ENCODE results near the gene FER1L5.

Gene FER1L5

DNA sequence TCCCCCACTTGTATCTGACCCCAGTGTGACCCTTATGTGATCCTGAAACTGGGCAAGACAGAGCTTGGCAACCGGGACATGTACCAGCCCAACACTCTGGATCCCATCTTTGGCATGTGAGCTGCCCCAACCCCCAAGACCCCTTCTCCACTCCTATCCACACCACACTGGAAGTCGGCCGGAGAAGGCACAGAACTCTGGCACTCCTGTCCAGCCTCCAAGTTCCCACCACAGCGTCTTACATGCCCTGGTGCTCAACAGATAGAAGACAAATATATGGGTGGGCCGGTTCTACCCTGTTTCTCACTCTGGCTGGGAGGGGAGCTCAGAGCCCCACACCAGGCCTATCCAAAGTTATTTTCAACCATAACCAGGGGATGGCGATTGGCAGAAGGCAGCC is 56.5 kb downstream of the FER1L5 start:
- ChIA-PET POLR2A (interaction anchor here (0.6 kb wide), 1 partner anchor 62 kb away, joined by 3 read pairs; no protein-coding TSS in a partner anchor), CTCF (no interaction called here)
- DNase-seq (ENCODE audit: extremely low spot score): no peak
- TF ChIP-seq FOXA1 (IDR thresholded peaks at IDR 0.05) (no peak), ELF4 (IDR thresholded peaks at IDR 0.05) (no peak), BHLHE40 (IDR thresholded peaks at IDR 0.05; ENCODE audit: borderline replicate concordance) (no peak), ARNT (IDR thresholded peaks at IDR 0.05) (no peak), ZNF384 (IDR thresholded peaks at IDR 0.05) (no peak), LEF1 (IDR thresholded peaks at IDR 0.05; ENCODE audit: borderline replicate concordance) (no peak), TARDBP (IDR thresholded peaks at IDR 0.05) (no peak), CTBP1 (IDR thresholded peaks at IDR 0.05; ENCODE audit: borderline replicate concordance) (no peak), SUZ12 (IDR thresholded peaks at IDR 0.05) (no peak), L3MBTL2 (conservative IDR thresholded peaks at IDR 0.05) (no peak), SP1 (IDR thresholded peaks at IDR 0.05) (no peak), FOXK2 (IDR thresholded peaks at IDR 0.05) (no peak), FOXM1 (IDR thresholded peaks at IDR 0.05; ENCODE audit: borderline replicate concordance) (no peak), NFRKB (IDR thresholded peaks at IDR 0.05) (no peak), HDGF (IDR thresholded peaks at IDR 0.05; ENCODE audit: borderline replicate concordance) (no peak)
- TF ChIP-seq, protein P1, sequence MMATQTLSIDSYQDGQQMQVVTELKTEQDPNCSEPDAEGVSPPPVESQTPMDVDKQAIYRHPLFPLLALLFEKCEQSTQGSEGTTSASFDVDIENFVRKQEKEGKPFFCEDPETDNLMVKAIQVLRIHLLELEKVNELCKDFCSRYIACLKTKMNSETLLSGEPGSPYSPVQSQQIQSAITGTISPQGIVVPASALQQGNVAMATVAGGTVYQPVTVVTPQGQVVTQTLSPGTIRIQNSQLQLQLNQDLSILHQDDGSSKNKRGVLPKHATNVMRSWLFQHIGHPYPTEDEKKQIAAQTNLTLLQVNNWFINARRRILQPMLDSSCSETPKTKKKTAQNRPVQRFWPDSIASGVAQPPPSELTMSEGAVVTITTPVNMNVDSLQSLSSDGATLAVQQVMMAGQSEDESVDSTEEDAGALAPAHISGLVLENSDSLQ (IDR thresholded peaks at IDR 0.05): no peak

- CTCF ChIA-PET: no interaction called here
- POLR2A ChIA-PET: no interaction called here
- DNase-seq (ENCODE audit: extremely low spot score): no peak
- TF ChIP-seq SP1 (IDR thresholded peaks at IDR 0.05) (no peak), NFRKB (IDR thresholded peaks at IDR 0.05) (no peak), SUZ12 (IDR thresholded peaks at IDR 0.05) (no peak), ARNT (IDR thresholded peaks at IDR 0.05) (no peak), L3MBTL2 (conservative IDR thresholded peaks at IDR 0.05) (no peak), LEF1 (IDR thresholded peaks at IDR 0.05; ENCODE audit: borderline replicate concordance) (no peak), BHLHE40 (IDR thresholded peaks at IDR 0.05; ENCODE audit: borderline replicate concordance) (no peak), FOXM1 (IDR thresholded peaks at IDR 0.05; ENCODE audit: borderline replicate concordance) (no peak), CTBP1 (IDR thresholded peaks at IDR 0.05; ENCODE audit: borderline replicate concordance) (no peak), TARDBP (IDR thresholded peaks at IDR 0.05) (no peak), ZNF384 (IDR thresholded peaks at IDR 0.05) (no peak), ELF4 (IDR thresholded peaks at IDR 0.05) (no peak)
Measured at GRCh38 chr2:96699621-96700020, 57.1 kb downstream of the FER1L5 start.

DNA sequence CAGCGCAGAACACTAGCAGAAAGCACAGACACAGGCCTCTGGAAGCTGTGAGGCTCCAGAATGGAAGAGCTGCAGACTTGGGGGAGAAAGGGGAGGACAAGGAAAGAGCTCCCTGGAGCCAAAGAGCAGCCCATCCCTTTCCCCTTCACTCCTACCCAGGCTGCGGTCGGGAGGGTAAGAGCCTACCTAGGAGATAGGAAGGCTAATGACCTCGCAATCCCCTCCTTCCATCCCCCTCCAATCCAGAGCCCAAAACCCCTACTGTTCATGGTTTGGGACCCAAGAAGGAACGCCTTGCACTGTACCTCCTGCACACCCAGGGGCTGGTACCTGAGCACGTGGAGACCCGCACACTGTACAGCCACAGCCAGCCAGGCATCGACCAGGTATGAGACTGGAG is 57.5 kb downstream of the FER1L5 start:
- CTCF ChIA-PET: no interaction called here
- no peak for TF ChIP-seq HDGF (IDR thresholded peaks at IDR 0.05; ENCODE audit: borderline replicate concordance)
- no peak for TF ChIP-seq BHLHE40 (IDR thresholded peaks at IDR 0.05; ENCODE audit: borderline replicate concordance)
- no peak for TF ChIP-seq SUZ12 (IDR thresholded peaks at IDR 0.05)
- no peak for TF ChIP-seq L3MBTL2 (conservative IDR thresholded peaks at IDR 0.05)
- no peak for TF ChIP-seq SP1 (IDR thresholded peaks at IDR 0.05)
- no peak for TF ChIP-seq FOXM1 (IDR thresholded peaks at IDR 0.05; ENCODE audit: borderline replicate concordance)
- no peak for TF ChIP-seq TARDBP (IDR thresholded peaks at IDR 0.05)
- no peak for TF ChIP-seq LEF1 (IDR thresholded peaks at IDR 0.05; ENCODE audit: borderline replicate concordance)
- no peak for TF ChIP-seq ARNT (IDR thresholded peaks at IDR 0.05)
- TF ChIP-seq CTBP1 (IDR thresholded peaks at IDR 0.05; ENCODE audit: borderline replicate concordance): no peak
- TF ChIP-seq ELF4 (IDR thresholded peaks at IDR 0.05): no peak
- no peak for TF ChIP-seq FOXK2 (IDR thresholded peaks at IDR 0.05)
- no peak for TF ChIP-seq FOXA1 (IDR thresholded peaks at IDR 0.05)
- no peak for TF ChIP-seq ZNF384 (IDR thresholded peaks at IDR 0.05)
- no peak for TF ChIP-seq NFRKB (IDR thresholded peaks at IDR 0.05)
- TF ChIP-seq, protein P1 (IDR thresholded peaks at IDR 0.05): no peak
- no peak for DNase-seq (ENCODE audit: extremely low spot score)
- POLR2A ChIA-PET: no interaction called here

DNA sequence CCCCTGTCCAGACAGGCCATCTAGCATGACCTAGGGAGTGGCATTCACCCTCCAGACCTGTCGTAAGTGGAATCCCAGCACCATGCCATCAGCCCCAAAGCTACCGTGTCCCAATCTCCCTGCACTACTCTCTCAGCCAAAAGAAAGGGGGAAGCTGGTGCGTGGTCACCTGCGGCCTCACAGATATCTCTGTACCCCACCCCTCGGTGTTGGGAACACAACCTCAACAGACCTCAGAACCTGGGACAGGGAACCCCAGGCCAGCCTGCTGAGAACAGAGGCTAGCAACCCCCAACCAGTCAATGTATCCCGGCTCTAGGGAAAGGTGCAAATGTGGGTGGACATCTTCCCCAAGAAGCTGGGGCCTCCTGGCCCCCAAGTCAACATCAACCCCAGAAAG is 59.1 kb downstream of the FER1L5 start:
- CTCF ChIA-PET: no interaction called here
- DNase-seq (ENCODE audit: extremely low spot score): no peak
- POLR2A ChIA-PET: interaction anchor here (0.9 kb wide), 1 partner anchor 36 kb away, joined by 3 read pairs; no protein-coding TSS in a partner anchor

DNA sequence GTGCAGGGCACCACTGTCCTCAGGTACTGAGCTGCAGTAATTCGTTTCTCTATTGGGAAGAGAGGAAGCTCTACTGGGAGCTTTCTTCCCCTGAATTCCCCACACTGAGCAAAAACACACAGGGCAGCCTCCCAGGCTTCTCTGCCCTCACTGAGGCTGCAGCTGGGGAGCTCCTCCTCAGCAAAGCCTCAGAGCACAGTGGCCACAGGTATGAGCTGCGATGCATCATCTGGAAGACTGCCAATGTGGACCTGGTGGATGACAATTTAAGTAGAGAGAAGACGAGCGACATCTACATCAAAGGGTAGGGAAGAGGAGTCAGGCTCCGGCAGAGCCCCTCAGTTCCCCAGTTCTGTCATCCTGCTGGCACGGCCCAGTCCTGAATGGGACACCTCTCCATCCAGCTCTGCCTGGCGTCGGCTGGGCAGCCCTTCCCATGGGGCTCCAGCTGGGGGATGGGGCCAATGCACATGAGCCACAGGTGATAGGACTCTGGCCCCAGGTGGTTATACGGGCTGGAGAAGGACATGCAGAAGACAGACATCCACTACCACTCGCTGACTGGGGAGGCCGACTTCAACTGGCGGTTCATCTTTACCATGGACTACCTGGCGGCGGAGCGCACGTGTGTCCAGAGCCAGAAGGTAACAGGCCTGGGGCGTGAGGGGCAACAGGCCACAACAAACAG is 59.7 kb downstream of the FER1L5 start:
- ChIA-PET POLR2A (interaction anchor here (0.9 kb wide), 1 partner anchor 37 kb away, joined by 3 read pairs; no protein-coding TSS in a partner anchor), CTCF (no interaction called here)
- DNase-seq (ENCODE audit: extremely low spot score): no peak
- no peak for TF ChIP-seq HDGF (IDR thresholded peaks at IDR 0.05; ENCODE audit: borderline replicate concordance)
- TF ChIP-seq TARDBP (IDR thresholded peaks at IDR 0.05): no peak
- TF ChIP-seq, protein P1 (IDR thresholded peaks at IDR 0.05): no peak
- no peak for TF ChIP-seq ZNF384 (IDR thresholded peaks at IDR 0.05)
- no peak for TF ChIP-seq CTBP1 (IDR thresholded peaks at IDR 0.05; ENCODE audit: borderline replicate concordance)
- no peak for TF ChIP-seq FOXA1 (IDR thresholded peaks at IDR 0.05)
- TF ChIP-seq BHLHE40 (IDR thresholded peaks at IDR 0.05; ENCODE audit: borderline replicate concordance): no peak
- TF ChIP-seq SP1 (IDR thresholded peaks at IDR 0.05): no peak
- no peak for TF ChIP-seq FOXK2 (IDR thresholded peaks at IDR 0.05)
- no peak for TF ChIP-seq LEF1 (IDR thresholded peaks at IDR 0.05; ENCODE audit: borderline replicate concordance)
- TF ChIP-seq ARNT (IDR thresholded peaks at IDR 0.05): no peak
- no peak for TF ChIP-seq NFRKB (IDR thresholded peaks at IDR 0.05)
- no peak for TF ChIP-seq L3MBTL2 (conservative IDR thresholded peaks at IDR 0.05)
- TF ChIP-seq ELF4 (IDR thresholded peaks at IDR 0.05): no peak
- no peak for TF ChIP-seq SUZ12 (IDR thresholded peaks at IDR 0.05)
- TF ChIP-seq FOXM1 (IDR thresholded peaks at IDR 0.05; ENCODE audit: borderline replicate concordance): no peak

More for the DNA sequence above, 59.1 kb downstream of the FER1L5 start:
- no peak for TF ChIP-seq L3MBTL2 (conservative IDR thresholded peaks at IDR 0.05)
- TF ChIP-seq NFRKB (IDR thresholded peaks at IDR 0.05): no peak
- TF ChIP-seq FOXM1 (IDR thresholded peaks at IDR 0.05; ENCODE audit: borderline replicate concordance): no peak
- TF ChIP-seq ARNT (IDR thresholded peaks at IDR 0.05): no peak
- no peak for TF ChIP-seq LEF1 (IDR thresholded peaks at IDR 0.05; ENCODE audit: borderline replicate concordance)
- no peak for TF ChIP-seq SUZ12 (IDR thresholded peaks at IDR 0.05)

Data from HEK293T (cell line).